ENCODE data around the gene CAMKV. TPM values are rescaled to one million over a fixed set of nuclear protein-coding genes. Genes with fewer than 3 reads are reported as not detected.

The CAMKV gene
- total and polyA plus RNA-seq, 8 donors: 0.03 to 1.5 TPM; not detected in 6

DNA sequence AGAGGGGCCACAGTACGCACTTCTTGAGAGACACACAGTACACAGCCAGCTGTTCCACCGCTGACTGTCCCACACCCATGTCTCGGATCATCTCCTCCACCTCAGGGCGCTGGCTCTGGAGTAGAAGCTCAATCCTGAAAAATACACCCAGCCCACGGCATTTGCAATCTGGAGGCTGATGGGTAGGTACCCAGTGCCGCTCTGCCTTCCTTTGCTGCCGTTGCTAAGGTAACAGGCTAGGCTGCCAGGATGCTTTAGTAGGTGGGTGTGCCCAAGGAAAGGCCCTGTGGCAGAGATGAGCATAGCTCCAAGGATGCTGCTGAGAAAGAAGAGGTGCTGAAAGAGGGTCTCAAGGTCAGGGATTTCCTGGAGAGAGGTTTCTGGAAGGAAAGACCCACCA lies 27.9 kb downstream of the CAMKV start:
- DNase-seq: no peak
- WGBS, 5 donors: 91 to 96% (median 93%) methylated on average over 7 of the region's 7 CpGs
- H3K36me3 ChIP-seq: peaks cover 0 to 5% (median 0%) of the 10 kb centered on the region in 4 donors
- no peaks in the 10 kb centered on the region for H3K27me3 ChIP-seq
- no peak overlapping the region for H3K4me3 ChIP-seq
- no peak for TF ChIP-seq POLR2AphosphoS5 (IDR thresholded peaks at IDR 0.05)
- TF ChIP-seq EP300 (IDR thresholded peaks at IDR 0.05): no peak
- no peak for TF ChIP-seq POLR2A (IDR thresholded peaks at IDR 0.05)
- TF ChIP-seq, protein P1, sequence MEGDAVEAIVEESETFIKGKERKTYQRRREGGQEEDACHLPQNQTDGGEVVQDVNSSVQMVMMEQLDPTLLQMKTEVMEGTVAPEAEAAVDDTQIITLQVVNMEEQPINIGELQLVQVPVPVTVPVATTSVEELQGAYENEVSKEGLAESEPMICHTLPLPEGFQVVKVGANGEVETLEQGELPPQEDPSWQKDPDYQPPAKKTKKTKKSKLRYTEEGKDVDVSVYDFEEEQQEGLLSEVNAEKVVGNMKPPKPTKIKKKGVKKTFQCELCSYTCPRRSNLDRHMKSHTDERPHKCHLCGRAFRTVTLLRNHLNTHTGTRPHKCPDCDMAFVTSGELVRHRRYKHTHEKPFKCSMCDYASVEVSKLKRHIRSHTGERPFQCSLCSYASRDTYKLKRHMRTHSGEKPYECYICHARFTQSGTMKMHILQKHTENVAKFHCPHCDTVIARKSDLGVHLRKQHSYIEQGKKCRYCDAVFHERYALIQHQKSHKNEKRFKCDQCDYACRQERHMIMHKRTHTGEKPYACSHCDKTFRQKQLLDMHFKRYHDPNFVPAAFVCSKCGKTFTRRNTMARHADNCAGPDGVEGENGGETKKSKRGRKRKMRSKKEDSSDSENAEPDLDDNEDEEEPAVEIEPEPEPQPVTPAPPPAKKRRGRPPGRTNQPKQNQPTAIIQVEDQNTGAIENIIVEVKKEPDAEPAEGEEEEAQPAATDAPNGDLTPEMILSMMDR (IDR thresholded peaks at IDR 0.05): no peak
- intact Hi-C loops (cut with DNase I; ENCODE audit: low total_unique reads): no loop called here
- H3K27ac ChIP-seq: no peak overlapping the region
- H3K4me1 ChIP-seq: peaks cover 0 to 21% (median 12%) of the 10 kb centered on the region in 4 donors
- H3K9me3 ChIP-seq: no peaks in the 10 kb centered on the region

DNA sequence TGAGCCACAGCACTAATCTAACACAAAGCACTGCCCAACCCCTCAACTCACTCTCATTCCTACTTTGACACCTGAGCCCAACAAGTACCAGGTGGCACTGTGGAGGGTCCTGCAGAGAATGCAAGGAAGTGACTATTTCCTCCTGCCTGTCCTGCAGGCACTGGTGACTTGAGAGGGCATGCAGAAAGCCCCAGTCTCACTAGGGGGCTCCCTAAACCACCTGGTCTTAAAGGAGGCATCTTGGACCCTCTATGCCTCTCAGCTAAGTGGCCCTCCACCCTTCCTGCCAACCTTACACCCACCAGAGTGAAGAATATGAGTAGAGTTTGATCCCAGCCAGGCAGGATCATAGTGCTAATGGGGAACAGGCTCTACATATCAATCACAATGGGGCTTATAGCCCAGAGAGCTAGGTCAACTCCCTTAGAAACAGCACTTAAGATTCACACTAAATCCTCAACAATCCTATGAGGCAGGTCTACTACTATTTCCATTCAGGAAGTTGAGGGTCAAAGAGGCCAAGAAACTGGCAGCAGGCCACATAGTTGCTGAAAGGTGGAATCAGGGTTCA lies 28.5 kb downstream of the CAMKV start:
- intact Hi-C loops (cut with DNase I; ENCODE audit: low total_unique reads): no loop called here
- Histone ChIP-seq H3K4me1 (peaks cover 0 to 21% (median 12%) of the 10 kb centered on the region in 4 donors), H3K27me3 (no peaks in the 10 kb centered on the region), H3K36me3 (peaks cover 0 to 5% (median 0%) of the 10 kb centered on the region in 4 donors), H3K27ac (no peak overlapping the region), H3K4me3 (no peak overlapping the region), H3K9me3 (no peaks in the 10 kb centered on the region)
- peak; percentile 29 to 51 for DNase-seq
- TF ChIP-seq POLR2AphosphoS5 (IDR thresholded peaks at IDR 0.05): no peak
- TF ChIP-seq, protein P1 (IDR thresholded peaks at IDR 0.05): peak in 1 of 7 experiments; percentile 8

DNA sequence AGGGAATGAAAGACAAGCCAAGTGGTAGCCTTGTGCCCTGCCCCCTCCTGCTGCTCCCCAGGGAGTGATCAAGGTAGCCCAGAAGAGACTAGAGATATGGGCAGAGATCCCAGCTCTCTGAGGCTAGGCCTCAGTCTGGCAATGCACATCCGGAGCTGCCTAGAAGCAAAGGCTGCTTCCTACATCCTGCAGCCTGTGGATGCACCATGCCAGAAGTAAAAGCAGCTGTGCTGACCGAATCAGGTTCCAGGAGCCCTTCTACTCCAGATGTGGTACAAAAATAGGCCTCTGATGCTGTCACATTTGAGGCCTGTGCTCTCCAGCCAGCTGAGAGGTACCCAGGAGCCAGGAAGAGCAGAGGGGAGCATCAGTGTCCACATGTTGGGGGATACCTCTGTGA lies 29.3 kb downstream of the CAMKV start:
- Histone ChIP-seq H3K27me3 (no peaks in the 10 kb centered on the region), H3K36me3 (peaks cover 0 to 5% (median 0%) of the 10 kb centered on the region in 4 donors), H3K9me3 (no peaks in the 10 kb centered on the region), H3K27ac (no peak overlapping the region), H3K4me3 (no peak overlapping the region), H3K4me1 (peaks cover 0 to 21% (median 12%) of the 10 kb centered on the region in 4 donors)
- peak in 1 of 2 donors; percentile 48 for DNase-seq
- intact Hi-C loops (cut with DNase I; ENCODE audit: low total_unique reads): no loop called here
- TF ChIP-seq POLR2AphosphoS5 (IDR thresholded peaks at IDR 0.05) (no peak), POLR2A (IDR thresholded peaks at IDR 0.05) (no peak), EP300 (IDR thresholded peaks at IDR 0.05) (no peak)
- TF ChIP-seq, protein P1 (IDR thresholded peaks at IDR 0.05): no peak
- 67 to 95% (median 77%) methylated on average over 1 to 2 of the region's 2 CpGs for WGBS, 5 donors

DNA sequence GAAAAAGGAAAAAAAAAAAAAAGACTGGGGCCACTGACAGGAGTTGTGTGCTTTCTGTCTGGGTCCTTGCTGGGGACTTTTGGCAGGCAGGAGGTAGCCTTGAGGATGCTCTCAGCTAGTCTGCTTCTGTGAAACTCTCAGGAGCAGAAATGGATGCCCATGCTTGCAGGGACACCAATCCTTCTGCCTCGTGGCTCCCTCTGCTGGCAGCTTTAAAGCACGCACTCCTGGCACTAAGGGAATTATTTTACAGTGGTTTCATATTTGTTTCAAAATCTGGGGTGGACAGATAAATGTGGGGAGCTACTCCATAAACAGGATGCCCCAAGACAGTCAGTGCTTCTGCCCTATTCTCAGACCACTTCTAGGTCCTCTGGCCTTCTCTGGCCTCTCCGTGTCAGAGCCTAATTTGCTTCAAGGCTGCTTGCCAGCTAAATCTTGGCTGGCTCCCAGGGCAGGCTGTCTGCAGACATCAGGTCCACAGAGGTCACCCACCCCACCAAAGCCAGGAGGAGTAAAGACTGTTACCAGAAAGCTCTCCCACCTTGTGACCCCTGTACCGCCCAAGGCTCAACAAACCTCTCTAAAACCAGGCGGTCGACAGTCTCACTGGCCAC lies 30.4 kb downstream of the CAMKV start:
- H3K9me3 ChIP-seq: no peaks in the 10 kb centered on the region
- WGBS, 5 donors: 36 to 44% (median 41%) methylated on average over 6 of the region's 6 CpGs
- DNase-seq: peak; percentile 81 to 94
- H3K36me3 ChIP-seq: peaks cover 0 to 5% (median 0%) of the 10 kb centered on the region in 4 donors
- H3K4me3 ChIP-seq: no peak overlapping the region
- H3K27me3 ChIP-seq: no peaks in the 10 kb centered on the region
- peaks cover 0 to 21% (median 12%) of the 10 kb centered on the region in 4 donors for H3K4me1 ChIP-seq
- peak overlapping the region in 1 of 5 donors; percentile 11 for H3K27ac ChIP-seq
- intact Hi-C loops (cut with DNase I; ENCODE audit: low total_unique reads): loop anchor here (2.0 to 10.0 kb wide), 2 partner anchors 36 to 124 kb away; partner anchors contain the start of genes AMIGO3 and INKA1
- TF ChIP-seq POLR2A (IDR thresholded peaks at IDR 0.05): no peak
- TF ChIP-seq, protein P1 (IDR thresholded peaks at IDR 0.05): peak in 5 of 7 experiments; percentile 82 to 92 (median 83)
- TF ChIP-seq POLR2AphosphoS5 (IDR thresholded peaks at IDR 0.05): peak in 1 of 3 donors; percentile 73
- no peak for TF ChIP-seq EP300 (IDR thresholded peaks at IDR 0.05)
